ENCODE results near the gene SLIT1.

Gene SLIT1

DNA sequence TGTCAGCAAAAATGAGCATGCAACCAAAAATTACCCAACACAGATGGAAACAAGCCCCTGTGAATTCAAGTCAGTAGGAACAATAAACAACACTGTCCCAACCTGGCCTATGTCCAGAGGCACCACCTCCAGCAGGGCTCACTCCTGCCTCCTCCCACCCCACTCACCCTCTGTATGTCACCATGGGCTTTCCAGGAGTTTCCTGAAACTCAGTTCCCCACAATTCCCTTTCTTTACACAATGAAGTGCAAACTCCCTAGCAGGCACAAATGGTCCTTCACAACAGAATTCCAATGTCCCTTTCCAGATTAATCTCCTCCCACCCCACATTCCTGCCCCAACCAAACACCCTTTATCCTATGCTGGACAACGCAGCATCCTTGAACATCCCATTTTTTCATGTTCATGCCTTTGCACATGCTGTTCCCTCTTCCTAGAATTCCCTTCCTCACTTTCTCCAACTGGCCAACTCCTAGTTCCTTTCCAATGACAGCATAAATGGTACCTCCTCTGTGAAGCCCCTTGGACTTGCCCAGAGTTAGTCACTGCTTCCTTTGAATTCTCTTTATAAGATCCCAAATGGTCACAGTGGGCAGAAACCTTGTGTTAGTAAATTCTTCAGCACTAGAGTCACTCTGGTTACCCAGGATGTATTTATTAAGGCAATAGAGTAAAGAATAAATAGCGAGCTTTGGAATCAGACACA lies 157.5 kb downstream of the SLIT1 start:
- DNase-seq (ENCODE audit: low read depth in 4 of 4, low spot score in 1 of 4): no peak

DNA sequence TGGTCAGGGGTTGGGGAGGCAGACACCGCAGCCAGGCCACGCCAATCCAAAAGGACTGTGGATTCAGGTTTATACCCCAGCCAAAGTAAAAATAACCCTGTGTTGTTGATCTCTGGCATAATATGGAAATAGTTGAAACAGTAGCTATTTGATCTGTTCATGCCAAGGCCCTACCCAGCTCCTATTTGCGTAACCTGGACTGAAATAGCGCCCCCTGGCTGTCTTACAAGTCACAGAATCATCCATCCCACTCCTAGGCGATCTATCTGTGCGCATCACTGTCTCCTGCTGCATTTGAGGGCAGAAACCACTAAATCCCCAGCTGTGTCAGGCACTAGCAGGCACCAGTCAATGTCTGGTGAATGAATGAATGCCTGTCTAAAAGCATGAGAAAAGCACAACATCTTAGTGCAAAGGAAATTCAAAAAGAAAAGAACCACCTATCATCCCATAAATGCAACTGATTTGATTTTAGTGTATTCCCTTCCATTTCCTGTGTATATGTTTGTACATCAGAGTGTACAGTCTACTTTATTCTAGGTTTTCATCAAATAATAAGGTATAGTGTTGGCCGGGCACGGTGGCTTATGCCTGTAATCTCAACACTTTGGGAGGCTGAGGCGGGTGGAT lies 160.0 kb downstream of the SLIT1 start:
- peak; percentile 13 to 34 (median 25) for DNase-seq (ENCODE audit: low read depth in 4 of 4, low spot score in 1 of 4)

DNA sequence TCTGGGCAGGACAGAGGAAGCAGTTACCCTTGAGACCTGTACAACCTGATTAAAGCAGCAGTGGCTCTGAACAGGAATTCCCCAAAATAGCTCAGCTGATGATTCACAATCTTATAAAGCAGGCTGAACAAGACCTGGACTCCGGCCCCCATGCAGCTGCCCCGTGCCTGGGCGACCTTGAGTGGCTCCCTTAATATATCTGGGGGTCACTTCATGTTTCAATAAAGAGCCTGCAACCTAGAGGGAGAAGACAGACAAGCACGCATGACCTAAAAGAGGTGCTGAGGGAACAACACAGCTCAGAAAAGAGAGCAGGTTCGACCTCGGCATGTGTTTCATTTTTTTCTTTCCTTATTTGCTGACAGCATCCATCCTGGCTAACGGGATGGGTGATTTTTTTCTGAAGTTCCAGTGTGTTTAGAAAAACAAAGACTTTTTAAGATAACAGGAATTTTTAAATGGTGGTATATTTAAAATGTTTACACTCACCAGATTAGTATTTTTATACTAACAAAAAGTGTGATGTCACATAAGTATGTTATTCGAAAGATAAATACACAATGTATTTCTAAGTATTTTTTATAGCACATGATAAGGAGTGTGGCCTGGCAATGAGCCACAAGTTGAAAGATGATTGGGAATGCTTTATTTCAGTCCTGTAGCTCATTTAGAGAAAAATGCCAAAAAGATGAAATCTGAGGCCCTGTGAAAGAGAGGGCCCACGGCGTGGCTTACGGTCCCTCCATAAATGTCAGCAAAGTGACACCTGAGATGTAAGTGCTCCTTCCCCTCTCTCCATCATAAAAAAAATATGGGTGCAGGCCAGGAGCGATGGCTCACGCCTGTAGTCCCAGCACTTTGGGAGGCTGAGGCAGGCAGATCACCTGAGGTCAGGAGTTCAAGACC lies 161.3 kb downstream of the SLIT1 start:
- DNase-seq (ENCODE audit: low read depth in 4 of 4, low spot score in 1 of 4): no peak

DNA sequence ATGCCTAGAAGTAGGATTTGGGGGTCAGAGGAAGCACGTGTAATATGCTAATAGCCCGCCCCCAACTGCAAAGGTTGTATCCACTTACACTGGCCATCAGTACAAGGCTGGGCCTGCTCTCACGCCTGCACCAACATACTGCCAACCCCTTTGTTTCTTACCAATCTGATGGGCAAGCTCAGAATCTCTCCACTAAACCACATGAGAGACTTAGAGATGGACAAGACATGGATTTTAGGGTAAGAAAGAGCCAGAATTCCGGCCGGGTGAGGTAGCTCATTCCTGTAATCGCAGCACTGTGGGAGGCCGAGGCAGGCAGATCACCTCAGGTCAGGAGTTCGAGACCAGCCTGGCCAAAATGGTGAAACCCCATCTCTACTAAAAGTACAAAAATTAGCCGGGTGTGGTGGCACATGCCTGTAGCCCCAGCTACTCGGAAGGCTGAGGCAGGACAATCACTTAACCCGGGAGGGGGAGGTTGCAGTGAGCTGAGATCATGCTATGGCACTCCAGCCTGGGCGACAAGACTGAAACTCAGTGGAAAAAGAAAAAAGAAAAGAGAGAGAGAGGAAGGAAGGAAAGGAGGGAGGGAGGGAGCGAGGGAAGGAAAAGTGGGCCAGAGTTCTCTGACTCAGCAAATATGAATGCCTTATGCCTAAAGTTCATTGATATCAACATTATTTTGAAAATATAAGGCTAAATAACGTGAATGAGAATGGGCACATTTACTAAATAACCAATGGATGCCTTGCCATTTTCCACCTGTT lies 162.2 kb downstream of the SLIT1 start:
- DNase-seq (ENCODE audit: low read depth in 4 of 4, low spot score in 1 of 4): no peak

DNA sequence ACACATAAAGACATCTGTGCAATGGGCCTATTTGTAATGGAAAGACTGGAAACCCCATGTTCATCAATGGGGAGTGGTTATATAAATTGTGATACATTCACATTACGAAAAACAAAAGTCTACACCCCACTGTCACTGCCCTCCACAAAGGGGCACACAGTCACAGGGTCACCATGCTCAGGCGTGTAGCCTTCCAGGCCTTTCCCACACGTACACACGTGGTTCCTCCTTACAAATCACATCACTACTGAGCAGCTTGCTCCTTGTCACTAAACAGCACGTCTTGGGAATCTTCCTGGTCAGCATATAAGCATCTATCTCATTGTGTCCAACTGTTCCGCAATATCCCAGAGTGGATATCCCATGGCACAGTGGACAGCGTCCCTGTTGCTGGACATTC lies 163.1 kb downstream of the SLIT1 start:
- no peak for DNase-seq (ENCODE audit: low read depth in 4 of 4, low spot score in 1 of 4)

DNA sequence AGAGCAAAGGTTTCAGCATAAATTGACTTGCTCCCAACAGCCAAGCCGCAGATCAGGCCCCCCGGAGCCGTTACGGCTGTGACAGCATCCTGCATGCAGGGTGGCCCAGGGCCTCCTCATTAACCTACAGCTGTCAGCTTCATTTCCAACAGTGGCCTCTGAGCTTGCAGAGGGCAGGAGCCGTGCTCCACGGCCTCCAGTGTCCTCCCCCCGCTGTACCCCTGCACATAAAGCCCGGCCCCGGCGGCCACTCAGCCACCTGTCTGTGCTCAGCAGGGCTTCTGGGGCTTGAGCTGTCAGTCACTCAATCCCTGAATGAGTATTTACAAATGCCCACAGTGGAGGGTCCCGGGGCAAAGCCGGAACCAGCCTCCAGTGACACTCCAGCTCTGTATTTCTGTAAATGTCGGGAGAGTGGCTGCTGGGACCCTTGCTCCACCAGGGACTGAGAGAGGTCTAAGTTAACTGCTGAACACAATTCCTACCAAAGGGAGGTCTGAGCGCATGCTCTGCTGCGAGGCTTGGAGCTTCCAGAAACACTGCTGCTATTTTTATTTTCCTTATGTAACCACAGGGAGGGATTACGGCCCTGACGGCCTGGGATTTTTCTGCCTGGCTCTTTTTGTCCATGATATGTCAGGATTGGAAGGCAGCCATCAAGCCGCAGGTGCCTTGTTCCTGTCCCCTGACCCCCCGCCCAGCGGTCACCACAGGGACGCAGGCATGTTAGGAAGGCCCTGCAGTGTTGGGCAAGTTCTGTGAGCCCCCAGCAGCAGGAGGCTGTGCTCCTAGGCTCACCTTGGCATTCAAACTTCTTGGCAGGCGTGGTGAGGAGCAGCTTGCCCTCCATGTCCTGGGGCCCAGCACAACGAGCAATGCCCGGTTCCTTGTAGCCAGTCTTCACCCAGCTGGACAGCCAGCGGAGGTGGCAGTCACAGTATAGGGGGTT lies 165.0 kb downstream of the SLIT1 start:
- no peak for DNase-seq (ENCODE audit: low read depth in 4 of 4, low spot score in 1 of 4)

DNA sequence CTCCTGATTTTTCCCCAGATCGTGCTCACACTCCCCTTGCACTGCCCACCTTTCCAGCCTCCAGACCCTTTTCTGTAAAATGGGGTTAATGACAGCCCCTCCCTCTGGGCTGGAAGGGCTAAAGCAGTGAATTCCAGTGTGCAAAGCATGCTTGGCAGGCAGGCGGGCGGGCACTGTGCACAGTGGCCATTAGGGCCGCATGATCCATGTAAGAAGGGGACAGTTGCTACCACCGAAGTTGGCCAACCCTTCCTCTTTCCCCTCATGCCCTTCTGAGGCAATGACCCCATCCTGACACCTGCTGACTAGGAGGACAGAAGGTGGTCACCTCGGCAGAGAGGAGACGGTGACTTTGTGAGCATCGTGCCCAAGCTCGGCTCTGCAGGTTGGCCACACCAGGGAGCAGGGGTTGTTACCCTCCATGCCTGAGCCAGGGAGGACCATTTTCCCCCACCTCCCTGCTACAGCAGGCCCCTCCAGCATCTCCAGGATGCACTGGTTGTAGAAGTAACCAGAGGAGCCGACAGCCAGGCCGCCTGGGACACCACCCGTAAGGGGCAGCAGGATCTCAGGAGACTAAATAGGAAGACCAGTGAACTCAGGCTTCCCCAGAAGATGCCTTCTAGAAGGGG lies 166.4 kb downstream of the SLIT1 start:
- no peak for DNase-seq (ENCODE audit: low read depth in 4 of 4, low spot score in 1 of 4)

DNA sequence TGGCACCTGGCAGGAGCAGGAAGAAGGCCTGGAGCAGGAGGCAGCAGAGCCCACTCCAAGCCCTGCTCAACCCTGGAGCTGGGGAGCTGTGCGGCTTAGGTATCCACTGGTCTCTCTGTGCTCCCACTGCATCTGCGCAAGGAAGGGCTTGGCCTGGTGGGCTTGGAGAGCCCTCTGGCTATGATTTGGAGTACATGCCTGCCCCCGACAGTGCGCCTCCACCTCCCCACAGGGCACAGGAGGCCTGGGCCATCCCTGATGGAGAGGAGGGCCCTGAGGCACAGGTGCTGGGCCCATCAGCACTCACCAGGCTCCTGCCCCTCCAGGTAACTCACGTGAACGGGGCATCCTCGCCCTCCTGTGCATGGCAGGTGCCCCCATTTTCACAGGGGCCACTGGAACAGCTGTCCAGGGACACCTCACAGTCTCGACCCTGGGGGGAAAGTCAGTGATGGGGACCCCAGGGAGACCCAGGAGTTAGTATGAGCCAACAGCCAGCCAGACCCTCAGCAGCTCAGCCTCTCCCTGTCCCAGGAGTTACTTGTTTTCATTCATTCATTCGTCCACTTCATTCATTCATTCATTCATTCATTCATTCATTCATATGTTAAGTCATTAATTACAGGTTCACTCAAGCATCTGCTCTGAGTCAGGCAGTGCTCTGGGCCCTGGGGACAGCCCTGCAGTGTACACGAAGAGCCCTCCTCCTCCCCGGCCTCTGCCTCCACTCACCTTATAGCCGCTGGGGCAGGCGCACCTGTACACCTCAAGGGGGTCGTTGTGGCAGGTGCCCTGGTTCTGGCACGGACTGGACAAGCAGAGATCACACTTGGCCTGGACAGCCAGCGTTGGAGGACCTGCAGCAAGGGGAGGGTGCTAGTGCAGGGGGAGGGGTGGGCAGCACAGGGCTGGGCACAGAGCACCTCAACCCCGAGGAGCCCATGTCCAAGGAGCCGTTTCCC lies 167.2 kb downstream of the SLIT1 start:
- DNase-seq (ENCODE audit: low read depth in 4 of 4, low spot score in 1 of 4): no peak

DNA sequence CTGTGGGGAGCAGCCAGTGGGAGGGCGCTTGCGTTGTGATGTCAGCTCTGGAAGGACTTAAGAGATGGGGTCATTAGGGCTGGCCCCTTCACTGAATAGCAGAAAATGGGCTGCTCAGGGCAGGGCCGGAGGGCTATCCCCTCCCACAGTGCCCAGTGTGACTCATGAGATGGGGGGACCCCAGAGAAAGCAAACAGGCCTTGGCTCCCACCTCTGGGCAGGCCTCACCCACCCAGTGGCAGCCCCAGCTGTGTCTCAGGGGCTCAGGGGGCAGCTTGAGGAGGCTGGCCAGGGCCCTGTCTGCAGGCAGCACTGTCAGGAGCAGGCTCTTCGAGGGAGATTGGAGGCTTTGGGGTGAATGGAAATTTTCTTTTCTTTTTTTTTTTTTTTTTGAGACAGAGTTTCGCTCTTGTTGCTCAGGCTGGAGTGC lies 168.3 kb downstream of the SLIT1 start:
- DNase-seq (ENCODE audit: low read depth in 4 of 4, low spot score in 1 of 4): no peak

DNA sequence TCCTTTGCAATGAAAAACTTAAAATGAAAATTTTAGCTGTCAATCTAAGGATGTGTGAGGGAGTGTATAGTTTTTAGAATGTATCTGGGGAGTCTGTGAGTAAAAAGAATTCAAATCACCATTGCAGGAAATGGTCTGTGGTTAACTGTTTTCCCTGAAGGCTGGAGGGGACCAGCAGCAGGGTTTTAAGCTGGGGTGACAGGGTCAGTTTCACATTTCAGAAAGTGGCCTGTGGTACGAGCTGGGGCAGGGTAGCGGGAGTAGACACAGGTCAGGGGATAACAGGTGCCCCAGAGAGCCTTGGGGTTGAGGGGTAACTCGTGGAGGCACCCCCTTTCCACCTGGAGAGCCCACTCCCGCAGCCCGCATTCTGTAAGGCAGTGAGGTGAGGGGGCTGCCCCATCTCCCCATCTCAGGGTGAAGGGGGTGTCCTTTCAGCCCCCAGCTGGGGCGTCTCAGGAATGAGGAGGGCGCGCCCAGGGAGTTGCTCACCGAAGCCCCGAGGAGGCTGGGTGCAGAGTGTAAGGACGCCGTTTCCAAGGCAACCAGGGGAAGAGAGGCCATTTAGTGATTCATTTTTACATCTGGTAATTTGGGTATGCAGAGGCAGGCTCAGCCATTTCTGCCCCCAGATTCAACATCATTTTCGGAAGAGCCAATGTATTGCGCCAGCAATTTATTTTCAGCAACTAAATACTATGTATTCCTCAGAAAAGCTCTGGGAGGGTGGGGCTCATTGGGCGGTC lies 168.9 kb downstream of the SLIT1 start:
- no peak for DNase-seq (ENCODE audit: low read depth in 4 of 4, low spot score in 1 of 4)

DNA sequence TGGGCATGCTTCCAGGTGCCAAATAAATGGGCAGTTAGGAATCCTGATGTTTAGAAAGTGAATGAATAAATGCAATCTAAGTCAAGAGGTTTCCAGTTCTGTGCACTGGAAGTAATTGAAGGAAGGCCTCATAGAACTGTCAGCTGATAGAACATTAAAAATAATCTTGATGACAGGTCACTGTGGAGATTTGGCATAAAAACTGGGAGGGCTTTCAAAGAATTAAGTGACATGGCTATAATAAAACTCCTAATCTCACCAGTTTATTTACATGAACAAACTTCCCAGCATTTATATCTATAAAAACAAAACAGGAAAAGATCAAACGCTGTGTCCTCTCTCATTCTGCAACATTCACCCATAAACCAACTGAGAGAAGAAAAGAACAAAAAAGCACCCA lies 170.5 kb downstream of the SLIT1 start:
- no peak for DNase-seq (ENCODE audit: low read depth in 4 of 4, low spot score in 1 of 4)

DNA sequence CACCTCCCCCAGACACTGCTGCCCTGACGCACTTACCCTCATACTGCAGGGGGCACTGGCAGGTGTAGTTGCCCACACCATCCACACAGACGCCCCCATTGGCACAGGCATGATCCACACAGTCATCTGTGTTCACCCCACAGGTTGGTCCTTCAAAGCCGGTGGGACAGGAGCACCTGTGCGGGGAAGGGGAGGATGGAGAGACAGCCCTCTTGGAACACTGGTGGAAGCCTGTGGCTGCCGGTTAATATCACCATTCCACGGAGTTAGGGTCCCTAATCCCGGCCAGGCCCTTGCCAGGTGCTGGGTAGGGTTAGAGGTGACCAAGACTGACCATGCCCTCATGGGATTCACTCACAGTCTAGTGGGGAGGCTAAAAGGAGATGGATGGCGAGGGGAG lies 171.8 kb downstream of the SLIT1 start:
- DNase-seq (ENCODE audit: low read depth in 4 of 4, low spot score in 1 of 4): no peak

DNA sequence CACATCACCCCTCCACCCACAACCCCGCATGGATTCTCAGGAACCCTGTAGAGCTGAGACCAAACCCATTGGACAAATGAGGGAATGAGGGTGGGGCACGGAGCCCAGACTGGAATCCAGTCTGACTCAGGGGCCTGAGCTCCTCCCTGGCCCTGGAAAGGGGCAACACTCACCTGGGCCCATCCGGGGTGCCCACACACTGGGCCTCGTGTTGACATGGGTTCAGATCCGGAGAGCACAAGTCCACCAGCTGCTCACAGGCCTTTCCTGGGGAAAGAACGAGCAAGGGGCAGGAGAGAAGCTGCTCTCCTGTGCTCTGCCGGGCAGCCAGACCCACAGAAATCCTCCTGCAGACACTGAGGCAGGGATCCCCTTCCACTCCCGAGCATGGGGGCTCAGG lies 172.2 kb downstream of the SLIT1 start:
- no peak for DNase-seq (ENCODE audit: low read depth in 4 of 4, low spot score in 1 of 4)

DNA sequence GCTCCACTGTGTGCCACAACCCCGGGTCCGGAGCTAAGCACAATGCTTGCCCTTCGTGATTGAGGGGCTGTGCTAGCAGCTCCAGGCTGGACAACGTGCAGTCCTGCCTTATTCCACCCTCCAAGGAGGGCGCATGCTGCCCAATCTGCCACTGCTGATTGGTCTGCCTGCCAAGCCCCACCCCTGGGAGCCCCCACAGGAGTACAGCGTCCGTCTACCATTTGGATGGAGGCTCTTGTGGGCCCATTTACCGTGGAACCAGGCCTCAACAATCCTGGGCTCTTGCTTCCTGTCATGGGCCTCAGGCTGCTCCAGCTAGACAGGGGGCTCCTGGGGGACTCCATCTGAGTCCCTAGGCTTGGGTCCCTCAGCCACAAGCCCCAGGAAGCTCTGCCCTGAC lies 173.3 kb downstream of the SLIT1 start:
- DNase-seq (ENCODE audit: low read depth in 4 of 4, low spot score in 1 of 4): no peak

DNA sequence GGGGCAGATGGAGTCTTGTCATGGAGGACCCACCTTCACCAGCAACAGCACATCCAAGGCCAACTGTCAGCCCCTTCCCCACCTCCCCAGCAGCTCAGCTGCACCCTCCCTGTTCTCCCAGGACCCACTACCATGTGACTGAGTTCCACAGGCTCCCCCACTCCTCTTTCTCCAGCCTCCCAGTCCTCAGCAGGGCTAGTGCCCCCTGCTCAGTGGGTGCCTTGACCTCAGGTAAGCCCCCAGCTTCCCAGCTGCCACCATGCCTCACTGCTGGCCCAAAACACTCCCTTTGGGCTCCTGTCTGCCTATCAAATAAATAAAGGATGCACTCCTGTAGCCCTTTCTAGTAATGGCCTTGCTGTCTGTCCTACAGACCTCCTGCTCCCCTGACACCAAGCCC lies 174.4 kb downstream of the SLIT1 start:
- DNase-seq (ENCODE audit: low read depth in 4 of 4, low spot score in 1 of 4): no peak

DNA sequence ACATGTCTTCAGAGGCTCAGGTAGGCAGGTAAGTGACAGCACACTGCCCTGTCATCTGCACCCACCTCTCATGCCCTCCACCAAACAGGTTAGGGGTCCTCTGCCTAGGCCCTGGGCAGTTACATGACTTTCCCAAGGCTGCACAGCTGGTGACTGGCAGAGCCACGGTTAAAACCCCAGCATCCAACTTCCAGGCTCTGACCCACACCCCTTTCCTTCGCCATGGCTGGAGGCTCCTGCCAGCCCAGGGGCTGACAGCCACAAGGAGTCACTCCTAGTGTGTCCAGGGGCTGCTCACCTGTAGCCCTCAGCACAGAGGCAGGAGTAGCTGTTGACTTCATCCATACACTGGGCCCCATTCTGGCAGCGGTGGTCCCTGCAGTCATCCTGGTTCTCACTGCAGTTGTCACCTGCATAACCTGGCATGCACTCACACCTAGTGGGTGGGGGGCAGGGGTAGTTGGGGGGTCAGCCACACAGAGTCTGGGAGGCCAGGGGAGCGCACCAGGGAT lies 175.0 kb downstream of the SLIT1 start:
- DNase-seq (ENCODE audit: low read depth in 4 of 4, low spot score in 1 of 4): no peak

DNA sequence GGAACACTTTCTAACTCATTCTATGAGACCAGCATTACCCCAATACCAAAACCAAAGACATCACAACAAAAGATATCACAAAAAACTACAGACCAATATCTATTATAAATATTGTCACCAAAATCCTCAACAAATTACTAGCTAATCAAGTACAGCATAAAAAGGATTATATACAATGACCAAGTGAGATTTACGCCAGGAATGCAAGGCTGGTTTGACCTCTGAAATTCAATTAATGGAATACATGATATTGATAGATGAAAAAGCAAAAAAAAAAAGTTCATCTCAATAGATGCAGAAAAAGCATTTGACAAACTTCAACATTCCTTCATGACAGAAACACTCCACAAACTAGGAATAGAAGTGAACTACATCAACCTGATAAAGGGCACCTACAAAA lies 178.3 kb downstream of the SLIT1 start:
- DNase-seq (ENCODE audit: low read depth in 4 of 4, low spot score in 1 of 4): no peak

DNA sequence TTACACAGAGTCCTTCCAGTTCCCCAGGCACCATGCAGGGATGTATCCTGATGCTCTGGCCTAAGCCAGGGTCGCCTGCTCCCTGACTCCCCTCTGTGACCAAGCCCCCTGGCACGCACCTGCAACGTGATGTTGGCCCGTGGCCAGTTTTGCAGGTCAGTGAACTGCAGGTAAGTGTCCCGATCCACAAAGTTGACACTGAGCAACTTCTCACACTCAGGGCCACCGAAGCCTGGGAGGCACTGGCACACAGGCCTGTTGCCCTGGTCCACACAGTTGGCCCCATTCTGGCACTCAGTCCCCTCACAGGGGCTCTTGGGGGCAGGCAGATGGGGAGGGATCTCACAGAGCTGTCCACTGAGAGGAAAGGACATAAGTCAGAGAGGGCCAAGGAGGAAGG lies 179.4 kb downstream of the SLIT1 start:
- DNase-seq (ENCODE audit: low read depth in 4 of 4, low spot score in 1 of 4): no peak

All from stimulated activated CD4-positive, alpha-beta T cell treated with anti-CD3 and anti-CD28 coated beads, Interleukin-1b, Interleukin-23, amount 100 ng/mL, for 24 hours (primary cell).